Activated T-helper 1 cell treated with anti-CD3 and anti-CD28 coated beads, Interleukin-12 subunit alpha, Interleukin-12 subunit beta, Interleukin-2, Interleukin-4 antibody, amounts not matched to agents 30 ng/mL and 10 ng/mL and 1 ng/mL, durations not matched to agents 14 hours and 24 hours and 36 hours (primary cell): ENCODE results near the gene TRAPPC14. TPM values are rescaled to one million over a fixed set of nuclear protein-coding genes. Genes with fewer than 3 reads are reported as not detected.
"Not testable (repeated sequence)": the region's sequence is repeated elsewhere in the genome, so short reads cannot be mapped to it uniquely, and the experiment has no call there.

Experiments used
- DNase-seq: peaks from one replicate; pipeline ENCODE4 v3.0.0; 2021; ENCODE audit warnings: low spot score
- H3K27ac Mint-ChIP-seq: one replicate; pipeline ENCODE4 v1.8.0; 2021; ENCODE audit warnings: mild to moderate bottlenecking, mixed read lengths
- H3K27me3 Mint-ChIP-seq: one replicate; pipeline ENCODE4 v1.8.0; 2022; ENCODE audit warnings: mild to moderate bottlenecking, moderate library complexity, mixed read lengths; ENCODE audit not compliant: insufficient read depth
- H3K36me3 Mint-ChIP-seq: one replicate; pipeline ENCODE4 v1.8.0; 2021; ENCODE audit warnings: low read depth, mixed read lengths
- H3K4me1 Mint-ChIP-seq: one replicate; pipeline ENCODE4 v1.8.0; 2021; ENCODE audit warnings: low read depth, mixed read lengths
- H3K4me3 Mint-ChIP-seq: one replicate; pipeline ENCODE4 v1.8.0; 2021; ENCODE audit warnings: mild to moderate bottlenecking, moderate library complexity, mixed read lengths
- H3K9me3 Mint-ChIP-seq: one replicate; pipeline ENCODE4 v1.8.0; 2021; ENCODE audit warnings: mixed read lengths
- intact Hi-C: fragments of 100-400 bp; cut with micrococcal nuclease; formaldehyde crosslinking; loops from one replicate; pipeline ENCODE4 v1.15.1; 2024
- total RNA-seq: library from RNA; stranded (reverse); gene quantifications from 2 replicates; pipeline ENCODE4 v1.2.3, GENCODE V29; 2022

Gene TRAPPC14
- total RNA-seq, 1 donor from 2014 or later: 43.9 TPM

- H3K27ac Mint-ChIP-seq: peak overlapping the region; percentile 23
- DNase-seq: no peak
- peak overlapping the region; percentile 19 for H3K4me3 Mint-ChIP-seq
- no peaks in the 10 kb centered on the region for H3K27me3 Mint-ChIP-seq
- H3K9me3 Mint-ChIP-seq: no peaks in the 10 kb centered on the region
- intact Hi-C loops: no loop called here
- H3K4me1 Mint-ChIP-seq: peaks cover 43% of the 10 kb centered on the region
- peaks cover 34% of the 10 kb centered on the region for H3K36me3 Mint-ChIP-seq
These were observed 2.8 kb downstream of the TRAPPC14 start for GRCh38 chr7:100155553-100156317.

DNA sequence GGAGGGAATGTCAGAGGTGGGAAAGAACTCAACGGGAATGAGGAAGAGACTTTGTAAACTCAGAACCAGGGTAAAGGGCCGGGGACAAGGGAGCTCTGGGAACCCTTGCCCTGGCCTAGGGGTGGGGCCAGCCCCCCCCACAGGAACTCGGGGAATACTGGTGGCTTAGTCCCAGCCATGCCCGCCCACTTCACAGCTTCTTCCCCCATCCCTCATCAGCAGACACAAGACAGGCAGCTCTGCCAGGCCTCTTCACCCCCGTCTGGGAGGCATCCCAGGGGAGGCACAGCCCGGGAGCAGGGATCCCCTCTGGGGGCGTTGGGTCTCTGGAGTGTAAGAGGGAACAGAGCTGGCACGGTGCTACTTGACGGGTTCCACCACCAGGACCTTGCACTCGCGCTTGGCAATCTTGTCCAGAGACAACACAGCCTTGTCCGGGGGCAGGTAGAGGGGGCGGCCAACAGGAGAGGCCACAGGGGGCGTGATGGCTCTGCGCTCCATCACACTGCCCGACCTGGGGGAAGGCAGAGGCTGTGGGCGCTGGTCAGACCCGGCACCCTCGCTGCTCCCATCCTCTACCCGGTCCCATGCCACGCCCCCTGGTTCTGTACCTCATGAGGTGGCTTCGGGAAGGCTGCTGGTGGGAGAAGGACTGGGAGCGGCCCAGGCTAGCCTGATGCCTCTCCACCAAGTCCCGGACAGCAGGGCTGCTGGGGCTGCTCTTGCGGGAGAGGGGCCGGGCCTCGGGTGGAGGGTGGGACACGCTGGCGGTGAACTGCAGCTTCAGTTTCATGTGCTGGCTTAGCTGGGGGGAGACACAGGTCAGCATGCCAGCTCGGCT, 3.7 kb downstream of the TRAPPC14 start:
- intact Hi-C loops: no loop called here

GRCh38 chr7:100153708-100154535, 4.6 kb downstream of the TRAPPC14 start:
- intact Hi-C loops: no loop called here
- Mint-ChIP-seq H3K27me3 (no peaks in the 10 kb centered on the region), H3K4me1 (peaks cover 45% of the 10 kb centered on the region)

More for the DNA sequence above, 3.7 kb downstream of the TRAPPC14 start:
- DNase-seq: no peak
- peaks cover 38% of the 10 kb centered on the region for H3K36me3 Mint-ChIP-seq
- no peak overlapping the region for H3K27ac Mint-ChIP-seq
- peaks cover 51% of the 10 kb centered on the region for H3K4me1 Mint-ChIP-seq
- no peak overlapping the region for H3K4me3 Mint-ChIP-seq
- H3K27me3 Mint-ChIP-seq: no peaks in the 10 kb centered on the region
- H3K9me3 Mint-ChIP-seq: no peaks in the 10 kb centered on the region

GRCh38 chr7:100152937-100153666, 5.4 kb downstream of the TRAPPC14 start:
- H3K9me3 Mint-ChIP-seq: no peaks in the 10 kb centered on the region
- peaks cover 38% of the 10 kb centered on the region for H3K36me3 Mint-ChIP-seq
- H3K4me3 Mint-ChIP-seq: no peak overlapping the region
- H3K27ac Mint-ChIP-seq: peak overlapping the region; percentile 53
- H3K4me1 Mint-ChIP-seq: peaks cover 49% of the 10 kb centered on the region
- intact Hi-C loops: no loop called here
- H3K27me3 Mint-ChIP-seq: no peaks in the 10 kb centered on the region
- no peak for DNase-seq

More at GRCh38 chr7:100153708-100154535, 4.6 kb downstream of the TRAPPC14 start:
- Mint-ChIP-seq H3K27ac (no peak overlapping the region), H3K4me3 (no peak overlapping the region), H3K36me3 (peaks cover 38% of the 10 kb centered on the region), H3K9me3 (no peaks in the 10 kb centered on the region)
- DNase-seq: no peak

DNA sequence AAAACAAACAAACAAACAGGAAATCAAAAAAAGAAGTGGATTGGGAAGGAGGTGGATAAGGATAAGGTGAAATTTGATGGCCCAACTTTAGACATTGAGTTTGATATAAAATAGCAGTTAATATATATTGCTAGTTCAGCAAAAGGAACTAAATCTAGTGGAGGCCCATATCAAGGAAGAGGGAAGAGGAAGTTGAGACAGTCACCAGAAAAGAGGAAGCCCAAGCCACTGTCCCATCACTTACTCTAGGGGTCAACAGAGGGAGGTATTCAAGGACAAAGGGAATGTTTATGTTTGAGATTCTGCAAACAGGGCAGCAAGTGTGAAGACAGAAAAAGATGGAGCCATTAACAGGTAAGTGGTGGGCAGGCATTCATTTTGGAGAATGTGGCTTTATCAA, 6.1 kb downstream of the TRAPPC14 start:
- peaks cover 34% of the 10 kb centered on the region for H3K36me3 Mint-ChIP-seq
- no peak for DNase-seq
- peak overlapping the region; percentile 62 for H3K27ac Mint-ChIP-seq
- intact Hi-C loops: no loop called here
- H3K4me3 Mint-ChIP-seq: no peak overlapping the region
- no peaks in the 10 kb centered on the region for H3K27me3 Mint-ChIP-seq
- peaks cover 45% of the 10 kb centered on the region for H3K4me1 Mint-ChIP-seq
- H3K9me3 Mint-ChIP-seq: no peaks in the 10 kb centered on the region

DNA sequence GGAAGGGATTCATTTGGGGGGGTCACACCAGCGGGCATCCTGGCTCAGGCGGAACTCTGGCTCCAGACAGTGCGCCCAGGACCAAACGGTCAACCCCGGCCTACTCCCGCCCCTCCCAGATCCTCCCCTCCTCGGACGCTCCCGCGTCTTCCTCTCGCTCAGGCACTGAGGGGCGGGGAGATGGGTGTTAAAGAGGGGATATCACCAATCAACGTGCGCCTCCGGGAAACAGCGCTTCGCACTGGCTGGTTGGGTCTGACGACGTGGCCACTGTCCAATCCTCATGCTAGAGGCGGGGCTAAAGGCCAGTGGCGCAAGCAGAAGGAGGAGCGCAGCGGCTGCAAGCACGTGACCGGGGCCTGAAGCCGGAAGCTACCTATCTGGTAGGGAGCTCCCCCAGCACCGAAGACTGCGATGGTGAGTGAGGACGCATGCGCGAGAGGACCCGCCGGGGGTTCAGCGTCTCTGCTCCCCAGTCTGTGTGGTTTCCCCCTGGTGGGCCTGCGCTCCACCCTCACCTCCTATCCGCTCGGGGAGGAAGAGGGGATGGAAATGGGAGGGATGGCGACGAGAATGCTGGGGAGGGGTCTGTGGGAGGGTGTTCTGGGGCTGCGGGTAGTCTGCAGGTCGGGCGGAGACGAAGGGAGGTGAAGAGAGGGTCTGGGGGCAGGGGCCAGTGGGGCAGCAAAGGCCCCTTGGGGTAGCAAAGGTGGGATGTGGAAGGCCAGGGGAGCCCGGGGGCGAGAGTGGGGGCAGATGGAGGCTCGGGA, 9.8 kb downstream of the TRAPPC14 start, which contains the start of gene LAMTOR4:
TSS of gene LAMTOR4 (plus strand) at position 360 of the 770 bp plus-strand sequence. CDS start at position 415, 55 bp downstream.
- peak within 1 kb of the TSS; percentile 97 for H3K4me3 Mint-ChIP-seq
- intact Hi-C loops: loop anchor here (1.0 to 2.0 kb wide), 10 partner anchors 10 to 288 kb away; partner anchors contain the start of genes AP4M1, GPC2, MCM7 and MEPCE
- H3K36me3 Mint-ChIP-seq: peaks cover 15% of the 10 kb centered on the region
- peaks cover 24% of the 10 kb centered on the region for H3K4me1 Mint-ChIP-seq
- H3K27ac Mint-ChIP-seq: peak within 1 kb of the TSS; percentile 94
- DNase-seq: peak; percentile 99
- no peaks in the 10 kb centered on the region for H3K27me3 Mint-ChIP-seq
- no peaks in the 10 kb centered on the region for H3K9me3 Mint-ChIP-seq

DNA sequence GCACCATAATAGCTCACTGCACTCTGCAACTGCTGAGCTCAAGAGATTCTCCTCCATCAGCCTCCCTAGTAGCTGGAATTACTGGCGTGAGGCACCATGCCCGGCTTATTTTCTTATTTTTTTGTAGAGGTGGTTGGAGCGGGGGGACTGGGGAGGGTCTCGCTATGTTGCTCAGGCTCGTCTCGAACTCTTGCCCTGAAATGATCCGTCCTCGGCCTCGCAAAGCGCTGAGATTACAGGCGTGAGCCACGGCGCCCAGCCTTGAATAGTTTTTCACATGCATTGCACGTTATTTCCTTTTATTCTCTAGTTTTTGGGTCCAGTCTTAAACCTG, 10.3 kb downstream of the TRAPPC14 start:
- no peaks in the 10 kb centered on the region for H3K27me3 Mint-ChIP-seq

GRCh38 chr7:100147278-100147677, 11.2 kb downstream of the TRAPPC14 start:
- Mint-ChIP-seq H3K36me3 (peaks cover 6% of the 10 kb centered on the region), H3K4me1 (peaks cover 19% of the 10 kb centered on the region), H3K4me3 (no peak overlapping the region), H3K27me3 (no peaks in the 10 kb centered on the region), H3K27ac (no peak overlapping the region), H3K9me3 (no peaks in the 10 kb centered on the region)
- no peak for DNase-seq
- intact Hi-C loops: no loop called here

More for the DNA sequence above, 10.3 kb downstream of the TRAPPC14 start:
- H3K36me3 Mint-ChIP-seq: peaks cover 12% of the 10 kb centered on the region
- peak overlapping the region; percentile 94 for H3K27ac Mint-ChIP-seq
- intact Hi-C loops: loop anchor here (1.0 to 2.0 kb wide), 10 partner anchors 10 to 288 kb away; partner anchors contain the start of genes AP4M1, GPC2, MCM7 and MEPCE
- no peak for DNase-seq
- H3K4me1 Mint-ChIP-seq: peaks cover 24% of the 10 kb centered on the region
- no peaks in the 10 kb centered on the region for H3K9me3 Mint-ChIP-seq
- H3K4me3 Mint-ChIP-seq: peak overlapping the region; percentile 97

DNA sequence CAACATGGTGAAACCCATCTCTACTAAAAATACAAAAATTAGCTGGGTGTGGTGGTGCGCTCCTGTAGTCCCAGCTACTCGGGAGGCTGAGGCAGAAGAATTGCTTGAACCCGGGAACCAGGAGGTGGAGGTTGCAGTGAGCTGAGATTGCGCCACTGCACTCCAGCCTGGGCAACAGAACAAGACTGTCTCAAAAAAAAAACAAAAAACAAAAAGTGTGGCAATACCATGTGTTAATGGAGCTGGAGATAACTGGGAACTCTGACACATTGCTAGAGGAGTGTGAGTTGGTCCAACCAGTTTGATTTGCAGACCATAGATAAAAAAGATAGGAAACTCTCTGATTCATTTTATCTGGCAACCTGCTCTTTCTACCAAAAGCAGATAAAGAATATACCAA, 12.2 kb downstream of the TRAPPC14 start:
- intact Hi-C loops, H3K36me3 Mint-ChIP-seq, H3K9me3 Mint-ChIP-seq, H3K27me3 Mint-ChIP-seq, H3K4me3 Mint-ChIP-seq, DNase-seq, H3K27ac Mint-ChIP-seq: not testable (repeated sequence)
- H3K4me1 Mint-ChIP-seq: peaks cover 20% of the 10 kb centered on the region

GRCh38 chr7:100142461-100142860, 16.1 kb downstream of the TRAPPC14 start:
- H3K36me3 Mint-ChIP-seq: no peaks in the 10 kb centered on the region
- intact Hi-C loops: no loop called here
- H3K4me3 Mint-ChIP-seq: no peak overlapping the region
- H3K4me1 Mint-ChIP-seq: peaks cover 16% of the 10 kb centered on the region
- DNase-seq: no peak
- no peaks in the 10 kb centered on the region for H3K9me3 Mint-ChIP-seq
- no peak overlapping the region for H3K27ac Mint-ChIP-seq
- no peaks in the 10 kb centered on the region for H3K27me3 Mint-ChIP-seq

GRCh38 chr7:100141555-100141949, 17.0 kb downstream of the TRAPPC14 start:
- no peak for DNase-seq
- Mint-ChIP-seq H3K4me1 (peaks cover 16% of the 10 kb centered on the region), H3K27me3 (no peaks in the 10 kb centered on the region), H3K4me3 (no peak overlapping the region), H3K27ac (no peak overlapping the region), H3K36me3 (no peaks in the 10 kb centered on the region), H3K9me3 (no peaks in the 10 kb centered on the region)
- intact Hi-C loops: no loop called here
